SK-N-DZ (cell line): Measurements from ENCODE around the gene AKAP9. TPM values are rescaled to one million over a fixed set of nuclear protein-coding genes. Genes with fewer than 3 reads are reported as not detected.
"Not testable (repeated sequence)": the region's sequence is repeated elsewhere in the genome, so short reads cannot be mapped to it uniquely, and the experiment has no call there.

Experiments used
- DNase-seq: peaks from one replicate; pipeline ENCODE4 v3.0.0-alpha.2; 2015; ENCODE audit warnings: low spot score
- polyA plus RNA-seq, 2 experiments: library from polyadenylated mRNA; depleted of rRNA; stranded (reverse); fragments of >200 nt; gene quantifications; 2 replicates each; pipeline ENCODE4 v1.2.3, GENCODE V29; 2014

Gene AKAP9
- polyA plus RNA-seq (2014; cell fraction: cytosol; rRNA removed): 28.6 and 30.7 TPM in 2 replicates
- polyA plus RNA-seq (2014; cell fraction: nucleus; rRNA removed): 49.5 and 55.1 TPM in 2 replicates

GRCh38 chr7:91940572-91941341, at the start of gene AKAP9:
Gene AKAP9 (plus strand): TSS chr7:91940862. CDS start chr7:91941100, 238 bp downstream.
- DNase-seq: peak; percentile 89

GRCh38 chr7:91892099-91892705, 48.5 kb upstream of the AKAP9 start:
- no peak for DNase-seq

GRCh38 chr7:91892821-91893340, 47.8 kb upstream of the AKAP9 start:
- DNase-seq: no peak

DNA sequence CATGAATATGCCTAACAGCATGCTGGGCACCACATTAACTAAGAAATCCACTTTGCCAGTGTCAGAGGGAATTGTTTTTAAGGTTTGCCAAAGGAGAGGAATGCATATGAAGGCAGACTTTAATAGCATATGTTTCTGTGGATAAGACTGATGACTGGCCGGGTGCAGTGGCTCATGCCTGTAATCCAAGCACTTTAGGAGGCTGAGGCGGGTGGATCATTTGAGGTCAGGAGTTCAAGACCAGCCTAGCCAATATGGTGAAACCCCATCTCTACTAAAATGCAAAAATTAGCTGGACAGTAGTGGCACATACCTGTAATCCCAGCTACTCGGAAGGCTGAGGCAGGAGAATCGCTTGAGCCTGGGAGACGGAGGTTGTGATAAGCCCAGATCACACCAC, 47.0 kb upstream of the AKAP9 start:
- DNase-seq: not testable (repeated sequence)

GRCh38 chr7:91894781-91895480, 45.7 kb upstream of the AKAP9 start:
- DNase-seq: no peak

- DNase-seq: no peak
These were observed 42.2 kb upstream of the AKAP9 start for GRCh38 chr7:91898240-91898992.

- DNase-seq: no peak
These were observed 41.1 kb upstream of the AKAP9 start for GRCh38 chr7:91899563-91899962.

GRCh38 chr7:91910171-91910570, 30.5 kb upstream of the AKAP9 start:
- no peak for DNase-seq

DNA sequence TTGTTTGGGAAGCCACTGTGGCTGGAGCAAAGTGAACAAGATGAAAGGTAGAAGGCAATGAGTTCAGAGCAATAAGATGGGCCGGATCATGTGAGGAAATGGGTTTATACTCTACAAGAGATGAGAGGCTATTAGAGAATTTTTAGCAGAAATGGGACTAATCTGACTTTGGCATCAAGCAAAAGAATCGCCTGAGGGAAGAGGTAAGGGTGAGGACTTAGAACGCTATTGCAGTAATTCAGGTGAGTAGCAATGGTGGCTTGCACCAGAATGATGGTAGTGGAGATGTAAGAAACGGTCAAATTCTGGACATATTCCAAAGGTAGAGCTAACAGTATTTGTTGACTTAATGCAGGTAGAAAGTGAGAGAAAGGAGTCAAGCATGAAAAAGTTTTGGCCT, 29.5 kb upstream of the AKAP9 start:
- DNase-seq: no peak

DNA sequence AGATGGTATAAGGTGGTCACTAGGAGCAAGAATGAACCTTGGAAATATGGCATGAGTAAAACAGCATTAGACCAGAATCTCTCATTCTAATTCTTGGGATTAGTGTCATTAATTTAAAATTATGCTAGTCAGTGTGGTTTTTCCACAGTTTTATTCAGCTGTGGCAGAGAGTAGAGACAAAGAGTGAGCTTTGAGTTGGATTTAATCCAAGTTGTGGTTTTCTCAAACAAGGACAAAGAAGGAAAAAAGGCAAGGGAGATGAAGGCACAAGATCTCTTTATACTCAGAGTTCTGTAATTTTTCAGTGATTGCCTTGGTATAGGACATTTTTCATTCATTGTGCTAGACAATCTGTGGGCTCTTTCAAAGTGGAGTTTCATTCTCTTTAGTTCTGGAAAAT, 28.2 kb upstream of the AKAP9 start:
- no peak for DNase-seq

- no peak for DNase-seq
These were observed 27.1 kb upstream of the AKAP9 start for GRCh38 chr7:91913612-91914011.

GRCh38 chr7:91915401-91916050, 25.1 kb upstream of the AKAP9 start:
- DNase-seq: no peak

GRCh38 chr7:91916051-91916440, 24.6 kb upstream of the AKAP9 start:
- DNase-seq: no peak

- no peak for DNase-seq
These were observed 22.3 kb upstream of the AKAP9 start for GRCh38 chr7:91918356-91918755.

GRCh38 chr7:91922857-91923256, 17.8 kb upstream of the AKAP9 start:
- no peak for DNase-seq

DNA sequence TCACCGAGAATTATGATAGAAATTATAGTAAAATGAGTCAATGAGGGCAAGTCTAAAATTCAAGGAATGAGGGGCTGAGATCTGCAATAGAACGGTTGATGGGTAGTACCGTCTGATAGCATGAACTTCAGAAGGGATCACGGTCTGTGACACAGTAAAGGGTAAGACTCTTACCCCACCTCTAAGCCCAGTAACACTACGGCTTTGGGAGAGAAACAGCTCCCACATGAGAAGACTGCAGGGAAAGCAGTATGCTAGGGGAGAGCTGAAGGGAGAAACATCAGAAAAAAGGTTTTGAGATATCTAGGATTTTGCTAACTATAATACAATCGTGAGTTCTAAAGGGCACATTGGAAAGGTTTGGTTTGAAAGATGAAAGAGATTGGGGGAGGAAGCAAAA, 12.8 kb upstream of the AKAP9 start:
- DNase-seq: no peak

- no peak for DNase-seq
These were observed 11.2 kb upstream of the AKAP9 start for GRCh38 chr7:91929463-91929862.

- DNase-seq: peak; percentile 56
These were observed 491 bp upstream of the AKAP9 start for GRCh38 chr7:91940171-91940570.

DNA sequence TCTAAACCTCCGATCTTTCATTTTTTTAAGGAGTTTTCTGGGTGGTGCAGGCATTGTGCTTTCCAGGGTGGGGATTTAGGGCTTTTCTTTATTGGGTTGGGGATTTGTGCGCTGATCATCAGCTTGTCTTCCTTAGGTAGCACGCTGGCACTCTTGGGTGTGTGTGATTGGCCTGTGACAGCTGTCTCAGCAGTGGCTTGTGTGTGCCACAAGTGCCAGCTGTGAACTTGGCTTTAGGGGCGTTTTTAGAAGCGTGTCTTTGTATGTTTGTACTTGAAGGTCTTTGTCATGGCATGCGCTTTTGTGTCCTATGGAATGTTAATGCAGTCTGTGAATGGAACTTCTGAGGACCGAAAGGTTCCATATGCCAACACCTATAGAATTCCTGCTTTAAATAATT, 788 bp downstream of the AKAP9 start:
- peak; percentile 44 for DNase-seq

- DNase-seq: peak; percentile 12
These were observed 1.6 kb downstream of the AKAP9 start for GRCh38 chr7:91942312-91942711.

DNA sequence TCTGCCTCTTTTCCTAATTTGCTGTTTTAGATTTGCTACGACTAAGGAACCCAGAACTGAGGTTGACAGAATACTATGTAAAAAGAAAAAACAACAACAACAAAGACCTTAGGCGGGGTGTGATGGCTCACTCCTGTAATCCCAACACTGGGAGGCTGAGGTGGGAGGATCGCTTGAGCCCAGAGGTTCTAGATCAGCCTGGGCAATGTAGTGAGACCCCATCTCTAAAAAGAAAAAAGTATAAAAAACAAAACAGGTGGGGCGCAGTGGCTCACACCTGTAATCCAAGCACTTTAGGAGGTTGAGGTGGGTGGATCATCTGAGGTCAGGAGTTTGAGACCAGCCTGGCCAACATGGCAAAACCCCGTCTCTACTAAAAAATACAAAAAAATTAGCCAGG, 4.3 kb downstream of the AKAP9 start:
- DNase-seq: not testable (repeated sequence)
